Measurements from ENCODE around the gene HEPACAM. TPM values are rescaled to one million over a fixed set of nuclear protein-coding genes. Genes with fewer than 3 reads are reported as not detected.

Gene HEPACAM
- total RNA-seq, 4 donors from 2014 or later, result 0.40 to 0.70 TPM; not detected in 2

GRCh38 chr11:124938970-124939369 is 3.1 kb upstream of the HEPACAM start:
- no peak for DNase-seq
- ATAC-seq, result no peak
- in situ Hi-C loops (cut with MboI; ENCODE audit: low sequenced_read_pairs in 4 of 4), result no loop called here

GRCh38 chr11:124938206-124938765 is 2.4 kb upstream of the HEPACAM start:
- Histone ChIP-seq H3K9me3 (no peaks in the 10 kb centered on the region), H3K4me1 (no peaks in the 10 kb centered on the region), H3K27ac (no peak overlapping the region), H3K4me3 (no peak overlapping the region), H3K27me3 (no peaks in the 10 kb centered on the region), H3K36me3 (no peaks in the 10 kb centered on the region)
- in situ Hi-C loops (cut with MboI; ENCODE audit: low sequenced_read_pairs in 4 of 4) (no loop called here), intact Hi-C loops (cut with DNase I; ENCODE audit: low total_unique reads) (no loop called here)
- no peak for DNase-seq
- ATAC-seq, result no peak
- TF ChIP-seq POLR2A (IDR thresholded peaks at IDR 0.05) (no peak), CTCF (IDR thresholded peaks at IDR 0.05 in 4 of 5, conservative IDR thresholded peaks at IDR 0.05 in 1 of 5) (no peak)

More at GRCh38 chr11:124938970-124939369, 3.1 kb upstream of the HEPACAM start:
- Histone ChIP-seq H3K4me3 (no peak overlapping the region), H3K9me3 (no peaks in the 10 kb centered on the region), H3K27ac (no peak overlapping the region), H3K4me1 (no peaks in the 10 kb centered on the region), H3K27me3 (no peaks in the 10 kb centered on the region), H3K36me3 (no peaks in the 10 kb centered on the region)
- intact Hi-C loops (cut with DNase I; ENCODE audit: low total_unique reads), result no loop called here
- TF ChIP-seq POLR2A (IDR thresholded peaks at IDR 0.05) (no peak), CTCF (IDR thresholded peaks at IDR 0.05 in 4 of 5, conservative IDR thresholded peaks at IDR 0.05 in 1 of 5) (no peak)

- Histone ChIP-seq H3K27ac (no peak overlapping the region), H3K27me3 (no peaks in the 10 kb centered on the region), H3K36me3 (no peaks in the 10 kb centered on the region), H3K4me3 (no peak overlapping the region), H3K9me3 (no peaks in the 10 kb centered on the region), H3K4me1 (no peaks in the 10 kb centered on the region)
- TF ChIP-seq POLR2A (IDR thresholded peaks at IDR 0.05), result no peak
- no peak for TF ChIP-seq CTCF (IDR thresholded peaks at IDR 0.05 in 4 of 5, conservative IDR thresholded peaks at IDR 0.05 in 1 of 5)
- ATAC-seq (no peak), DNase-seq (no peak)
- in situ Hi-C loops (cut with MboI; ENCODE audit: low sequenced_read_pairs in 4 of 4), result no loop called here
- intact Hi-C loops (cut with DNase I; ENCODE audit: low total_unique reads), result no loop called here
Measured at GRCh38 chr11:124937336-124937935, 1.6 kb upstream of the HEPACAM start.

GRCh38 chr11:124934862-124935547 is 842 bp downstream of the HEPACAM start:
- H3K4me1 ChIP-seq, result no peaks in the 10 kb centered on the region
- H3K27ac ChIP-seq, result no peak overlapping the region
- no peak for ATAC-seq
- in situ Hi-C loops (cut with MboI; ENCODE audit: low sequenced_read_pairs in 4 of 4) (no loop called here), intact Hi-C loops (cut with DNase I; ENCODE audit: low total_unique reads) (no loop called here)
- no peaks in the 10 kb centered on the region for H3K9me3 ChIP-seq
- TF ChIP-seq POLR2A (IDR thresholded peaks at IDR 0.05) (no peak), CTCF (IDR thresholded peaks at IDR 0.05 in 4 of 5, conservative IDR thresholded peaks at IDR 0.05 in 1 of 5) (no peak)
- no peak overlapping the region for H3K4me3 ChIP-seq
- H3K27me3 ChIP-seq, result no peaks in the 10 kb centered on the region
- no peak for DNase-seq
- no peaks in the 10 kb centered on the region for H3K36me3 ChIP-seq
